Right lobe of liver (tissue), 6 donors: ENCODE measurements around the gene PTOV1. TPM values are rescaled to one million over a fixed set of nuclear protein-coding genes. Genes with fewer than 3 reads are reported as not detected.
A peak's percentile ranks its signal among the peaks of the same experiment; 100 is the strongest.

ENCODE experiments used
- ATAC-seq, 4 donors: fragments of 200-7000 bp; cut with Tn5 transposase; one replicate each; pipeline ENCODE4 v1.9.1; 2020; ENCODE audit warnings: mild to moderate bottlenecking in 4 of 4, moderate library complexity in 4 of 4
- DNase-seq, 3 donors: peaks; one replicate each; pipeline ENCODE4 v3.0.0-alpha.2; 2020
- H3K27ac ChIP-seq, 3 donors: fragments of 200-600 bp; one replicate each; pipeline ENCODE4 v1.8.0; 2022
- H3K27me3 ChIP-seq, 2 donors: fragments of 200-600 bp; one replicate each; pipeline ENCODE4 v1.8.0; 2022
- H3K36me3 ChIP-seq, 4 donors: fragments of 200-600 bp; sonication (generic) in 1 of 4; one replicate each; pipeline versions ENCODE4 v1.5.1 to v1.8.0; 2017 to 2022; ENCODE audit warnings: control low read depth in 1 of 4
- H3K4me1 ChIP-seq, 4 donors: fragments of 200-600 bp; sonication (generic) in 1 of 4; one replicate each; pipeline versions ENCODE4 v1.5.1 to v1.8.0; 2017 to 2022; ENCODE audit warnings: control low read depth in 1 of 4
- H3K4me3 ChIP-seq, 3 donors: fragments of 200-600 bp; one replicate each; pipeline ENCODE4 v1.8.0; 2022
- H3K9me3 ChIP-seq, 4 donors: fragments of 200-600 bp; sonication (generic) in 1 of 4; one replicate each; pipeline versions ENCODE4 v1.5.1 to v1.8.0; 2017 to 2022; ENCODE audit warnings: control low read depth in 1 of 4
- CTCF ChIP-seq, 4 donors: fragments of 200-600 bp in 3 of 4; fragments of 450-650 bp in 1 of 4; IDR thresholded peaks; one replicate each; pipeline versions ENCODE4 v1.5.1 to v1.8.0; 2016 to 2022; ENCODE audit warnings: antibody characterized with exemption in 4 of 4, mild to moderate bottlenecking in 2 of 4
- POLR2A ChIP-seq: fragments of 450-650 bp; IDR thresholded peaks from one replicate; pipeline ENCODE4 v1.6.1; 2017; ENCODE audit warnings: antibody characterized with exemption, mild to moderate bottlenecking
- WGBS: methylation state at CpG from one replicate; pipeline ENCODE4 v1.1.6; 2018; ENCODE audit warnings: low coverage, low lambda C conversion rate; ENCODE audit not compliant: insufficient coverage; ENCODE audit errors: missing lambda C conversion rate; 5-methylcytosine and 5-hydroxymethylcytosine counted together
- intact Hi-C, 2 donors: fragments of 100-400 bp; cut with DNase I; formaldehyde crosslinking; loops; one replicate each; pipeline versions ENCODE4 v1.11.2 to v1.14.1; 2022
- total RNA-seq, 6 experiments: library from RNA; depleted of rRNA in 2 of 6; stranded (reverse); fragments of >200 nt in 2 of 6; fragmentation: NEBNext Ultra II Directional in 3 of 6; extraction: Animal tissue kit (Norgen Biotek cat#: 25700) in 3 of 6; gene quantifications; one replicate each; pipeline versions ENCODE4 v1.1.0 to v1.2.4, GENCODE V29; 2016 to 2023
- donor health status: DM: no; HTN: yes; CAD: no.
- donor health status: DM: no; HTN: no; CAD: no.
- donor health status: DM: no; HTN: no; CAD: no.
- donor health status: DM: no; HTN: yes; CAD: no.
- donor health status: DM: no; HTN: yes; CAD: no.

The PTOV1 gene
- total RNA-seq, 6 experiments from 2014 or later: 44.4 to 93.0 (median 69.6) TPM

GRCh38 chr19:49863935-49864320 is 13.0 kb downstream of the PTOV1 start:
- no peak overlapping the region for H3K27ac ChIP-seq
- ATAC-seq: no peak
- no peak overlapping the region for H3K4me3 ChIP-seq
- peaks cover 3 to 19% (median 4%) of the 10 kb centered on the region in 4 donors for H3K36me3 ChIP-seq
- TF ChIP-seq POLR2A (no peak), CTCF (IDR thresholded peaks at IDR 0.05) (no peak)
- 91% methylated on average over 8 of the region's 17 CpGs for WGBS
- no peaks in the 10 kb centered on the region for H3K27me3 ChIP-seq
- DNase-seq: peak; percentile 26 to 54 (median 49)
- peaks cover 4 to 28% (median 13%) of the 10 kb centered on the region in 4 donors for H3K4me1 ChIP-seq
- intact Hi-C loops: no loop called here
- no peaks in the 10 kb centered on the region for H3K9me3 ChIP-seq

- no peak for TF ChIP-seq POLR2A
- no peak for TF ChIP-seq CTCF (IDR thresholded peaks at IDR 0.05)
- ATAC-seq: no peak
- 83% methylated on average over 1 of the region's 13 CpGs for WGBS
- Histone ChIP-seq H3K36me3 (peaks cover 3 to 13% (median 4%) of the 10 kb centered on the region in 4 donors), H3K9me3 (no peaks in the 10 kb centered on the region), H3K27ac (no peak overlapping the region), H3K4me3 (no peak overlapping the region), H3K27me3 (no peaks in the 10 kb centered on the region), H3K4me1 (peaks cover 4 to 31% (median 13%) of the 10 kb centered on the region in 4 donors)
- peak in 1 of 3 donors; percentile 24 for DNase-seq
- intact Hi-C loops: no loop called here
Observed at GRCh38 chr19:49864890-49865289, 13.9 kb downstream of the PTOV1 start.

- H3K4me1 ChIP-seq: peaks cover 4 to 37% (median 17%) of the 10 kb centered on the region in 4 donors
- peak; percentile 60 to 67 (median 62) for ATAC-seq
- intact Hi-C loops: no loop called here
- 0% methylated on average over 40 of the region's 65 CpGs for WGBS
- no peaks in the 10 kb centered on the region for H3K9me3 ChIP-seq
- no peaks in the 10 kb centered on the region for H3K27me3 ChIP-seq
- H3K4me3 ChIP-seq: peak within 1 kb of the TSS; percentile 84 to 95 (median 88)
- TF ChIP-seq POLR2A (peak; percentile 64), CTCF (IDR thresholded peaks at IDR 0.05) (no peak)
- H3K36me3 ChIP-seq: peaks cover 0 to 4% (median 4%) of the 10 kb centered on the region in 4 donors
- DNase-seq: peak; percentile 91 to 93 (median 92)
- H3K27ac ChIP-seq: peak within 1 kb of the TSS; percentile 46 to 87 (median 69)
Observed at GRCh38 chr19:49866933-49867782, 16.2 kb downstream of the PTOV1 start, which contains the start of gene PNKP. TSS of gene PNKP (minus strand) at chr19:49867576. CDS start at chr19:49867204, 372 bp downstream.

- peak; percentile 1 to 12 (median 2) for ATAC-seq
- no peak for TF ChIP-seq CTCF (IDR thresholded peaks at IDR 0.05)
- TF ChIP-seq POLR2A: no peak
- H3K36me3 ChIP-seq: peaks cover 0 to 4% (median 1%) of the 10 kb centered on the region in 4 donors
- DNase-seq: no peak
- 3% methylated on average over 15 of the region's 15 CpGs for WGBS
- no peaks in the 10 kb centered on the region for H3K9me3 ChIP-seq
- intact Hi-C loops: no loop called here
- H3K27me3 ChIP-seq: no peaks in the 10 kb centered on the region
- peak overlapping the region; percentile 34 to 69 (median 69) for H3K27ac ChIP-seq
- H3K4me1 ChIP-seq: peaks cover 4 to 37% (median 17%) of the 10 kb centered on the region in 4 donors
- peak overlapping the region; percentile 3 to 72 (median 19) for H3K4me3 ChIP-seq
Observed at GRCh38 chr19:49869009-49869483, 18.1 kb downstream of the PTOV1 start.
